Measurements from ENCODE around the gene HIVEP1. TPM values are rescaled to one million over a fixed set of nuclear protein-coding genes. Genes with fewer than 3 reads are reported as not detected.

HIVEP1 gene
- total RNA-seq, 1 experiment from 2014 or later, result 11.1 TPM

DNA sequence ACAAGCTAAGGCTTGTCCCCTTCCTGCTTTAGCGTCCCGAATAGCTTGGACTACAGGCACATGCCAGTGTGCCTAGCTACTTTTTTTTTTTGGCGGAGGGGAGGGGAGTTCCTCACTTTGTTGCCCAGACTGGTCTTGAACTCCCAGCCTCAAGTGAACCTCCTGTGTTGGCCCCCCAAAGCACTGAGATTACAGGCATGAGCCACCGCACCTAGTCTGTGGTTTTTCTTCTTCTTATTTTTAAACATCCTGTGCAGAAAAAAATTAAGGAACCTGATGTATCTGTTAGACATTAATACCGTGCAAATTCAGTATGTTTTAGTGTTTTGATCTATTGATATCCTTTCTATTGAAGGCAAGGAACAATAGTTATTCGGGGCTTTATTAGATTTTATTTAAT is 25.7 kb downstream of the HIVEP1 start:
- Histone ChIP-seq H3K36me3 (no peaks in the 10 kb centered on the region), H3K9me3 (replicated peaks) (no peaks in the 10 kb centered on the region), H3K4me1 (no peaks in the 10 kb centered on the region), H3K4me3 (no peak overlapping the region), H3K27me3 (no peaks in the 10 kb centered on the region), H3K27ac (no peak overlapping the region)
- no peak for DNase-seq

DNA sequence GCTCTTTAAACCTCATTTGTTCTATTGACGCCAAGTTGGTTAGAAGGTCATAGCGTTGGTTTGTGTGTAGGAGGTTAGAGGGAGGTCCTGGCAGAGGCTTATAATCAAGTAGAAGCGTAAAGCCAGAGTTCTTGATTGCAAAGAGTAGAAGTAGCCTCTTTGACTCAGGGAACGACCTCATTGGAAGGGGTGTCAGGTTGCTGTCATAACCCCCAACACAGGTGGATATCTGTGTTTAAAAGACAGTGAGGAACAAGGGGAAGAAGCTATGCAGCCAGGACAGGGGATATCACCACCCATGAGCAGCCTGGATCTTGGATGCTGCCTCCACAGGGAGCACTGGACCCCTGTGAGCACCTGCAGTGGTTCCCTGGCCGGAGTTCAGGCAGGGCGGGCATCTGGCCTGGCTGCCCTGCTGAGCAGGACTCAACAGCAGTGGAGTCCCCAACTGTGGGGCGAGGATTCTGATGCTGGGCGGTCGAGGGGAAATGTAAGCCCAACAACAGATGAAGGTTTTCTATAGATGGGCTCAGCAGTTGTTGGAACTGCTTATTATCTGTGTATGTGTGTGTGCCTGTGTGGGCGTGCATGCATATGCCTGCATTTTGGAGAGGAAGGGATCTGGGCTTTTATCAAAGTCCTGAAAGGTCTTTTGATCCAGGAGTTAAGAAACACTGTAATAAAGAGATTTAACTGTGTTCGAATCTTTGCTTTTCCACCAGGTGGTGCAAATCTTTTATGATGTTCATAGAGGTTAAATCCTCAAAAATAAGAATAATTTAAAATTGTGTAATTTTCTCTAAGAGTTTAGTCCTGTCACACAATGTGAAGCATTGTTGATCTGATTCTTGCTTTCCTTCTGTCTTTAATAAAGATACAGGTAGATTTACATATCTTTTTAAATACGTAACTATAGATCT is 27.7 kb downstream of the HIVEP1 start:
- Histone ChIP-seq H3K4me1 (no peaks in the 10 kb centered on the region), H3K36me3 (no peaks in the 10 kb centered on the region), H3K27ac (no peak overlapping the region), H3K27me3 (no peaks in the 10 kb centered on the region), H3K9me3 (replicated peaks) (no peaks in the 10 kb centered on the region), H3K4me3 (no peak overlapping the region)
- no peak for DNase-seq

GRCh38 chr6:12047304-12047703 is 35.2 kb downstream of the HIVEP1 start:
- H3K36me3 ChIP-seq, result no peaks in the 10 kb centered on the region

GRCh38 chr6:12047792-12048432 is 35.8 kb downstream of the HIVEP1 start:
- no peak for DNase-seq
- no peaks in the 10 kb centered on the region for H3K27me3 ChIP-seq
- H3K9me3 ChIP-seq (replicated peaks), result no peaks in the 10 kb centered on the region
- H3K36me3 ChIP-seq, result no peaks in the 10 kb centered on the region
- H3K4me1 ChIP-seq, result no peaks in the 10 kb centered on the region
- H3K4me3 ChIP-seq, result no peak overlapping the region
- no peak overlapping the region for H3K27ac ChIP-seq

More at GRCh38 chr6:12047304-12047703, 35.2 kb downstream of the HIVEP1 start:
- Histone ChIP-seq H3K27me3 (no peaks in the 10 kb centered on the region), H3K27ac (no peak overlapping the region), H3K4me1 (no peaks in the 10 kb centered on the region), H3K4me3 (no peak overlapping the region), H3K9me3 (replicated peaks) (no peaks in the 10 kb centered on the region)
- no peak for DNase-seq

DNA sequence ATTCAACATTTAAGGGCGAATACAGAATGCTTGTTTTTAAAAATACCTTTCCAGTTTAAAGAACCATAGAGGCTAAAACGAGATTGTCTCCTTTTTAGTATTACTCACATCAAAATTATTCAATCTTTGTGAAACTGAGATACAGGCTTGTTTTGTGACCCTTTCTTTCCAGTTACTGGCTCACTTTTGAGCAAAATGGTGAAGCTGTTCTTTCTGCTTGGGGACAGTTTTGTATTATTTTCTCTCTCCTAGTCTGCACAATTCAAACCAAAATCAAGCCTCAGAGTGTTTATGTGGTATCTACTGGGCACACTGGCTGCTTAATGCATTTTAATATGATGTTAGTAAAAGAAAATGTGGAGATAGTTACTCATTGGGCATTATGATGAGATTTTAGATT is 36.5 kb downstream of the HIVEP1 start:
- H3K36me3 ChIP-seq, result no peaks in the 10 kb centered on the region
- no peak overlapping the region for H3K4me3 ChIP-seq
- no peaks in the 10 kb centered on the region for H3K27me3 ChIP-seq
- no peak for DNase-seq
- no peak overlapping the region for H3K27ac ChIP-seq
- no peaks in the 10 kb centered on the region for H3K9me3 ChIP-seq (replicated peaks)
- no peaks in the 10 kb centered on the region for H3K4me1 ChIP-seq

- Histone ChIP-seq H3K4me3 (no peak overlapping the region), H3K4me1 (no peaks in the 10 kb centered on the region), H3K36me3 (no peaks in the 10 kb centered on the region), H3K27me3 (no peaks in the 10 kb centered on the region), H3K27ac (no peak overlapping the region), H3K9me3 (replicated peaks) (no peaks in the 10 kb centered on the region)
- DNase-seq, result no peak
Observed at GRCh38 chr6:12049165-12049564, 37.1 kb downstream of the HIVEP1 start.

DNA sequence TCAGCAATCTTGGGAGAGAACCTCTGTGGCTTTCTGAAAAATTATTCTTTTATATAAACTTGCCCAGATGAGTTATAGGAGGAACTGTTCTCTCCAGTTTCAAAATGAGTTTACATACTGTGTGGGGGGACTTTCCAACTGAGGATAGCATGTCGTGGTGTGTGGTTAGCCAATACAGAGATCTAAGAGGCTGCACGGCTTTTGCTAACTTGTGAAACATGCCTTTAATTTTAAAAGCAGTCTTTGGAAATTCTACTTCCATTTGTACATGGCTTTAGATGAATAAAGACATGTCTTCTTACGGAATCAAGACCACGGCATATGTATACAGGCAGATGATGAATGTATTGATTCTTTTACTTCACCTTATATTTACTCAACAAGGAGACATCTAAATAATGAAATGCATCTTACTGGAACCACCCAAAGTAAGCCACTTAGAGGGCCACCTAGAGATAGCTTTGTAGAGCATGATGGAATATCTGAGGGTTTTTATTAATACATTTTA is 39.8 kb downstream of the HIVEP1 start:
- Histone ChIP-seq H3K27me3 (no peaks in the 10 kb centered on the region), H3K36me3 (no peaks in the 10 kb centered on the region), H3K9me3 (replicated peaks) (no peaks in the 10 kb centered on the region), H3K27ac (no peak overlapping the region), H3K4me3 (no peak overlapping the region), H3K4me1 (no peaks in the 10 kb centered on the region)
- no peak for DNase-seq

- Histone ChIP-seq H3K27me3 (no peaks in the 10 kb centered on the region), H3K9me3 (replicated peaks) (no peaks in the 10 kb centered on the region), H3K27ac (no peak overlapping the region), H3K4me3 (no peak overlapping the region), H3K36me3 (no peaks in the 10 kb centered on the region), H3K4me1 (no peaks in the 10 kb centered on the region)
- no peak for DNase-seq
Observed at GRCh38 chr6:12058172-12058961, 46.3 kb downstream of the HIVEP1 start.

DNA sequence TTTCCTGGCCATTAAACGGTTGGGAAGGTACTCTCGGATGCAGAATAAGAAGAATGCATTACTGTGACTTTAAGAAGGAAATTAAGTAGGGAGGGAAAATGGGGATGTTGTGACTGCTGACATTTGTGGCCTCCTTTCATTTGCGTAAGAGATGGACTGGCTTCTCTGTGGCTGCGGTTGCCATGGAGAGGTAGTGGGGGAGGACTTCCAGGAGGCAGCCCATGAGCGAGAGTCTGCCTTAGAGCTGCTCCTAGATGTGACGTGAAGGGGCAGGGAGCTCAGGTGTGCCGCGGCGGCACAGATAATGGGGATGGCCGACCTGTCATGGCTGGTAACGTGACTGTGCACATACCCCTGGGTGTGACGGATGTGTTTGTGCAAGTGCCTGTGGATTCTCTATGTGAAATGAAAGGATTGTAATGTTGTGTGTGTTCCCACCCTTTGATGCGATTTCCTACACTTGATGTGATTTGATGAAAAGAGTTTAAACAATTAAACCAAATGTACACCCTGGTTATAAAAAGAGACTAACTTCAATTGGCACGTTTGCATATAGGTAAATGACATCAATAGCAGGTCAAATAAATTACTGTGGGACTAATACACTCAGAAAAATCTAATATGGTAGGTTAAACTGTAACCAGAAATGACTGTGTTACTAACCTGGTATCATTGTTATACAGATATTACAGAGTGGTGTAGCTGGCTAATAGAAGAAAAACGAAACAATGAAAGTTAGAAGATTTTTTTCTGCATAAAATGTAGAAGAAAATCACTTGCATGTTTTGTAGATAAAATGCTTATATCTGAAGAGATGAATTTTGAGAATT is 48.9 kb downstream of the HIVEP1 start:
- Histone ChIP-seq H3K36me3 (no peaks in the 10 kb centered on the region), H3K27ac (no peak overlapping the region), H3K4me1 (peaks cover under 1% of the 10 kb centered on the region; the same call in 1 of the 2 replicates), H3K27me3 (no peaks in the 10 kb centered on the region), H3K4me3 (no peak overlapping the region), H3K9me3 (replicated peaks) (no peaks in the 10 kb centered on the region)
- no peak for DNase-seq

DNA sequence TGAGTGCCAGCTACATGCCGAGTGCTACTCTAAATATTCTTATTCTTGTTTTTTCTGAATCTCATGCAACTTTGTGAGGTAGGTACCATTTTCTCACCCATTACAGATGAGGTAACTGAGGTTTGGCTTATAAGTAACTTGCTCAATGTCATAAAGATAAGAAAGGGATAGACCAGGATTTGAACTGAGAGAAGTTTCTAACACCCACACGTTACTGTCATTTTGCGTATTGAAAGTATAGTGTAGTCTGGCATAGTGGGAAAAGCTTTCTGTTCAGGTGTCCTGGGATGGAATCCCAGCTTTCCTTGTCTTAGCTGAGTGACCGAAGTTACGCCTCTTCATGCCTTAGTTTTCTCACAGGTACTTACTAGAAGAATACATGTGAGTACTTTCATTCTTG is 50.5 kb downstream of the HIVEP1 start:
- Histone ChIP-seq H3K27ac (no peak overlapping the region), H3K27me3 (no peaks in the 10 kb centered on the region), H3K9me3 (replicated peaks) (no peaks in the 10 kb centered on the region), H3K4me1 (peaks cover 4% of the 10 kb centered on the region; the same call in 1 of the 2 replicates), H3K36me3 (no peaks in the 10 kb centered on the region), H3K4me3 (no peak overlapping the region)
- no peak for DNase-seq

- H3K27ac ChIP-seq, result no peak overlapping the region
- H3K27me3 ChIP-seq, result no peaks in the 10 kb centered on the region
- H3K4me1 ChIP-seq, result peaks cover 4% of the 10 kb centered on the region; the same call in 1 of the 2 replicates
- H3K9me3 ChIP-seq (replicated peaks), result no peaks in the 10 kb centered on the region
- no peaks in the 10 kb centered on the region for H3K36me3 ChIP-seq
- no peak overlapping the region for H3K4me3 ChIP-seq
- no peak for DNase-seq
Observed at GRCh38 chr6:12064131-12064530, 52.0 kb downstream of the HIVEP1 start.

DNA sequence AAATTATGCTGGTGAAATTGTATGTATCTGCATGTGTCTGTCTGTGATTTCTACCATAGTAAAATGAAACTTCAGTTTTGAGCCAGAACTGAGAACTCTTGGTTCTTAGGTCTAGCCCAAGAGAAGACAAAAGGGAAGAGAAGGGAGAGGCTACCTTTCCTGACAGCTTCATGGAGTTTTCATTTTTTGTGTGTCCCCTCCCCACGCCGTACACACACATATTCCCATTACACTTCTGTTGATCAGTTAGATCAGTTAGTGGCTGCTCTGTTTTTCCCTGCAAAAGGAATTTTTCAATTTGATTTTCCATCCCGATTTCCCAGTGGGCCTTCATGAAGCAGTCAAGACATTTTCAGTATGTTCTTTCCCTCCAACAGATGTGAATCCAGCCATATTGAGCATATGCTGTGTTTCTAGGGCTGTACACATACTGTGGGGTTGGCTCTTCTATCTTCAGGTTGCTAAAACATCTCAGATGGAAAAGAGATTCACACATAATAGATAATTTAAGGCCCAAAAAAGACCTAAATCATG is 52.5 kb downstream of the HIVEP1 start:
- Histone ChIP-seq H3K4me3 (no peak overlapping the region), H3K4me1 (peaks cover 4% of the 10 kb centered on the region; the same call in 1 of the 2 replicates), H3K27ac (no peak overlapping the region), H3K9me3 (replicated peaks) (no peaks in the 10 kb centered on the region), H3K36me3 (no peaks in the 10 kb centered on the region), H3K27me3 (no peaks in the 10 kb centered on the region)
- no peak for DNase-seq

- no peaks in the 10 kb centered on the region for H3K9me3 ChIP-seq (replicated peaks)
- no peak overlapping the region for H3K27ac ChIP-seq
- peaks cover 4% of the 10 kb centered on the region; the same call in 1 of the 2 replicates for H3K4me1 ChIP-seq
- H3K4me3 ChIP-seq, result no peak overlapping the region
- no peak for DNase-seq
- no peaks in the 10 kb centered on the region for H3K27me3 ChIP-seq
- no peaks in the 10 kb centered on the region for H3K36me3 ChIP-seq
Observed at GRCh38 chr6:12065321-12066140, 53.4 kb downstream of the HIVEP1 start.
